Caco-2 (cell line): ENCODE measurements around the gene EN1. TPM values are rescaled to one million over a fixed set of nuclear protein-coding genes. Genes with fewer than 3 reads are reported as not detected.

Experiments
- BruUV-seq: library from RNA; stranded (reverse); fragments of 400-500 nt; replicated peaks from 2 replicates; lab custom pipeline; 2021; lab: Mats Ljungman, UMichigan
- CTCF ChIA-PET: fragments of 300-600 bp; sonication (Branson Sonifier 250); formaldehyde crosslinking; loops from one replicate; lab custom pipeline; 2022; ENCODE audit warnings: antibody characterized with exemption; lab: Charles Lee
- POLR2A ChIA-PET: fragments of 300-600 bp; sonication (Branson Sonifier 250); formaldehyde crosslinking; loops from one replicate; lab custom pipeline; 2022; ENCODE audit warnings: antibody characterized with exemption; lab: Charles Lee
- DNase-seq, 2 experiments: peaks; one replicate each; pipeline versions ENCODE4 v3.0.0 to v3.0.0-alpha.2; 2020 to 2022
- H3K27me3 ChIP-seq: replicated peaks from 2 replicates; pipeline ENCODE4 v1.6.0; 2011; ENCODE audit warnings: low read length; ENCODE audit not compliant: control insufficient read depth, insufficient read depth
- H3K36me3 ChIP-seq: 2 replicates; pipeline ENCODE4 v1.5.1; 2011; ENCODE audit warnings: low read length; ENCODE audit not compliant: control insufficient read depth, insufficient read depth
- H3K4me1 ChIP-seq: fragments of 250-450 bp; sonication (Bioruptor Pico); 2 replicates; pipeline ENCODE4 v1.5.1; 2020; ENCODE audit warnings: mild to moderate bottlenecking
- H3K4me3 ChIP-seq: 2 replicates; pipeline ENCODE4 v1.5.1; 2011; ENCODE audit warnings: low read depth, mild to moderate bottlenecking, control low read depth, low read length
- H3K9me3 ChIP-seq: fragments of 250-450 bp; sonication (Bioruptor Pico); 2 replicates; pipeline ENCODE4 v1.5.1; 2020; ENCODE audit warnings: mild to moderate bottlenecking, moderate library complexity
- H3K27ac Mint-ChIP-seq: one replicate; pipeline ENCODE4 v1.8.0; 2022; ENCODE audit warnings: mixed read lengths; ENCODE audit not compliant: unreplicated experiment
- H3K27me3 Mint-ChIP-seq: one replicate; pipeline ENCODE4 v1.8.0; 2022; ENCODE audit warnings: mixed read lengths; ENCODE audit not compliant: insufficient read depth, unreplicated experiment
- H3K36me3 Mint-ChIP-seq: one replicate; pipeline ENCODE4 v1.8.0; 2022; ENCODE audit warnings: mild to moderate bottlenecking, mixed read lengths; ENCODE audit not compliant: insufficient read depth, unreplicated experiment
- H3K4me1 Mint-ChIP-seq: one replicate; pipeline ENCODE4 v1.8.0; 2022; ENCODE audit warnings: low read depth, mixed read lengths; ENCODE audit not compliant: unreplicated experiment
- H3K4me3 Mint-ChIP-seq: one replicate; pipeline ENCODE4 v1.8.0; 2022; ENCODE audit warnings: mild to moderate bottlenecking, moderate library complexity, mixed read lengths; ENCODE audit not compliant: unreplicated experiment
- H3K9me3 Mint-ChIP-seq: one replicate; pipeline ENCODE4 v1.8.0; 2022; ENCODE audit warnings: mixed read lengths; ENCODE audit not compliant: unreplicated experiment
- CTCF ChIP-seq, 2 experiments: fragments of 200-600 bp in 1 of 2; IDR thresholded peaks; 1 replicate in 1 of 2; 2 replicates in 1 of 2; pipeline versions ENCODE4 v1.5.1 to v1.8.0; 2011 to 2022; ENCODE audit warnings: antibody characterized with exemption in 1 of 2, control low read depth in 1 of 2, inconsistent platforms in 1 of 2, low read depth in 1 of 2, low read length in 1 of 2, mild to moderate bottlenecking in 1 of 2, moderate library complexity in 1 of 2; ENCODE audit not compliant: insufficient read depth in 1 of 2, severe bottlenecking in 1 of 2, unreplicated experiment in 1 of 2
- intact Hi-C: fragments of 100-400 bp; cut with micrococcal nuclease; formaldehyde crosslinking; loops from one replicate; pipeline ENCODE4 v1.10.0; 2022; ENCODE audit not compliant: unreplicated experiment
- total RNA-seq: library from RNA; stranded (reverse); gene quantifications from 2 replicates; pipeline ENCODE4 v1.2.3, GENCODE V29; 2022

Gene EN1
- total RNA-seq, 1 experiment from 2014 or later, result 0.16 TPM

DNA sequence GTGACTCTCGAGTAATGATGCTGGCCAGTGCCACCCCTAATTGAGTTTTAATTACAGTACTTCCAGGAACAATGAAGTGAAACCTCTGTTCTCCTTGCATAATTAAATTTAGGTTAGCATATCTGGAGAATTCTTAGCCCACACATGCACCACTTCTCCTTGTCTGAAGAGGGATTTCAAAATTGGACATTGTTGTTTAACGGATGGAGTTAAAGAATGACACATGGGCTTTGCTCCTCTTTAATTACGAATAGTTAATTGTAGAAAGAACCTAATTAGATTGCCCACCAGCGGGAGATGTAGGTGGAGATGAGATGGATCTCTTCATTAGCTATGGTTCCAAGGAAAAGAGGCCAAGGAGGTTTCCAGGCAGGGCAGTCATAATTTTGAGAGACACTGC is 33.1 kb upstream of the EN1 start:
- H3K27me3 ChIP-seq, result no peaks in the 10 kb centered on the region; the same call in 1 of the 2 replicates
- BruUV-seq, result no TSS peak
- TF ChIP-seq CTCF (IDR thresholded peaks at IDR 0.05; ENCODE audit: insufficient read depth in 1 of 2, low read depth in 1 of 2, low read length in 1 of 2, severe bottlenecking in 1 of 2, unreplicated experiment in 1 of 2), result no peak
- intact Hi-C loops, result no loop called here
- H3K4me3 ChIP-seq, result no peak overlapping the region
- Mint-ChIP-seq H3K27me3 (peaks cover 11% of the 10 kb centered on the region), H3K36me3 (no peaks in the 10 kb centered on the region), H3K4me1 (no peaks in the 10 kb centered on the region), H3K27ac (no peak overlapping the region), H3K9me3 (no peaks in the 10 kb centered on the region), H3K4me3 (no peak overlapping the region)
- no peaks in the 10 kb centered on the region for H3K9me3 ChIP-seq
- no peaks in the 10 kb centered on the region for H3K4me1 ChIP-seq
- no peak for DNase-seq
- ChIA-PET CTCF (interaction anchor here (1.1 to 3.0 kb wide), 3 partner anchors 56 to 431 kb away, joined by 3 to 15 read pairs (median 3); no protein-coding TSS in a partner anchor), POLR2A (no interaction called here)
- H3K36me3 ChIP-seq, result no peaks in the 10 kb centered on the region

DNA sequence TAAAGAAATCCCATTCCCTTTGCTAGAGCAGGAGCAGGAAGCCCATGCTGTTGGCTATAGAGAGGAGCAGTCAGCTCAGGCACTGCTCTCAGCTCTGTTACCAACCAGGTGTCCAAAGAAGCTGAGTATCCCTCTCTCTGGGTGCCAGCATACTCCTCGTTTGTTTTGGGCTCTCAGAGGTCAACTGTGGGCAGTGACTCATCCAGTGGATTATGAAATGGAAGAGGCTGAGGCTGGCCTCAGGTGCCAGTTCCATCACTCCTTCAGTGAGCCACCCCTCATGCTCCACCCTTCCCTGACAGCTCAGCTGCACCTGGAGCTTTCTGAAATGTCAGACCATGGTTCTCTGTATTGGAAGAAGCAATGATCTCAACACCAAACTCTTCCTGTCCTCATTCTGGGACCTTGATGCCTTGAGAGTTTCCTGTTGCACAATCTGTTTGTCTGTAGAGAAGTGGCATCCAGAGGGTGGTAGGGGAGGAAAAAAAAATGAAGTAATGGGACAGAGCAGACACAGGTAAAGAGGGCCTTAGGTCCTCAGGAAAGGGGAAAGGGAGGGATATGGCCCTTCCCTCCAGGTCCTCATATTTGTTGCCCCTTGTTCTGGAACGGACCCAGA is 31.2 kb upstream of the EN1 start:
- no peaks in the 10 kb centered on the region for H3K9me3 Mint-ChIP-seq
- POLR2A ChIA-PET, result no interaction called here

GRCh38 chr2:118875318-118875717 is 27.9 kb upstream of the EN1 start:
- POLR2A ChIA-PET, result no interaction called here
- H3K9me3 ChIP-seq, result no peaks in the 10 kb centered on the region
- intact Hi-C loops, result no loop called here
- H3K36me3 ChIP-seq, result no peaks in the 10 kb centered on the region
- no TSS peak for BruUV-seq
- H3K27me3 Mint-ChIP-seq, result peaks cover 24% of the 10 kb centered on the region
- H3K9me3 Mint-ChIP-seq, result no peaks in the 10 kb centered on the region
- H3K4me1 ChIP-seq, result no peaks in the 10 kb centered on the region
- H3K4me3 ChIP-seq, result no peak overlapping the region
- no peak for DNase-seq
- no peaks in the 10 kb centered on the region for H3K36me3 Mint-ChIP-seq
- no peak overlapping the region for H3K27ac Mint-ChIP-seq
- CTCF ChIA-PET, result no interaction called here
- no peak overlapping the region for H3K4me3 Mint-ChIP-seq
- no peaks in the 10 kb centered on the region; the same call in 1 of the 2 replicates for H3K27me3 ChIP-seq
- no peaks in the 10 kb centered on the region for H3K4me1 Mint-ChIP-seq
- TF ChIP-seq CTCF (IDR thresholded peaks at IDR 0.05; ENCODE audit: insufficient read depth in 1 of 2, low read depth in 1 of 2, low read length in 1 of 2, severe bottlenecking in 1 of 2, unreplicated experiment in 1 of 2), result no peak

More for the DNA sequence above, 31.2 kb upstream of the EN1 start:
- no peak for DNase-seq
- Mint-ChIP-seq H3K27me3 (peaks cover 11% of the 10 kb centered on the region), H3K36me3 (no peaks in the 10 kb centered on the region), H3K27ac (no peak overlapping the region), H3K4me3 (no peak overlapping the region), H3K4me1 (no peaks in the 10 kb centered on the region)
- TF ChIP-seq CTCF (IDR thresholded peaks at IDR 0.05; ENCODE audit: insufficient read depth in 1 of 2, low read depth in 1 of 2, low read length in 1 of 2, severe bottlenecking in 1 of 2, unreplicated experiment in 1 of 2), result no peak
- Histone ChIP-seq H3K4me3 (no peak overlapping the region), H3K4me1 (no peaks in the 10 kb centered on the region), H3K27me3 (no peaks in the 10 kb centered on the region; the same call in 1 of the 2 replicates), H3K9me3 (no peaks in the 10 kb centered on the region), H3K36me3 (no peaks in the 10 kb centered on the region)
- BruUV-seq, result no TSS peak
- CTCF ChIA-PET, result interaction anchor here (1.0 kb wide), 1 partner anchor 129 kb away, joined by 5 read pairs; no protein-coding TSS in a partner anchor
- intact Hi-C loops, result no loop called here
